ENCODE measurements around the gene DNAJB7. TPM values are rescaled to one million over a fixed set of nuclear protein-coding genes. Genes with fewer than 3 reads are reported as not detected.

The DNAJB7 gene
- total and polyA plus RNA-seq, 2 donors (not counting 1 experiment from before 2014, with no cell fraction given) = not detected

DNA sequence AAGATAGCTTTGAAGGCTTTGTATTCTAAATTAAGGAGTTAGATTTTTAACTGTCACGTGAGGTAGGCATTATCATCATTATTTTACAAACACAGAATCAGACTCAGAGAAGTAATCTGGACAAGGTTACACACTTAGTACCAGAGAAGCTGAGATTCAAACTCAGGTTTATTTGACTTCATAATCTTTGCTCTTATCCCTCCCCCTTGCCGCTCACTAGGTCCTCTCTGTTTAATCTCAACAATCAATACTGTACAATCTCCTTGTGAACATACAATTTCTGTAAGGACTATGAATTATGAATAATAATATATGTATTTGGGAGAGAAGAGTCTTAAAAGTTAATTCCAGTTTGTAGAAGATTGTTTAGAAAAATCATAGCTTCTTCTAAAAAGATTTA is 5.2 kb upstream of the DNAJB7 start:
- peaks cover 7% of the 10 kb centered on the region for H3K79me2 ChIP-seq (ENCODE audit: control insufficient read depth, insufficient read depth, low read length)
- H3K36me3 ChIP-seq (ENCODE audit: control insufficient read depth, insufficient read depth, low read length) = peaks cover 2% of the 10 kb centered on the region
- no peak overlapping the region for H3K9ac ChIP-seq (ENCODE audit: insufficient read depth, low read length)

GRCh38 chr22:40862537-40862936 is 624 bp upstream of the DNAJB7 start:
- no peak overlapping the region for H3K9ac ChIP-seq (ENCODE audit: insufficient read depth, low read length)
- peaks cover 42% of the 10 kb centered on the region for H3K79me2 ChIP-seq (ENCODE audit: control insufficient read depth, insufficient read depth, low read length)
- no peaks in the 10 kb centered on the region for H3K9me3 ChIP-seq (ENCODE audit: control insufficient read depth, insufficient read depth, low read depth, low read length)
- H3K4me3 ChIP-seq (replicated peaks in 1 of 4; ENCODE audit: control extremely low read depth in 1 of 4, insufficient read depth in 1 of 4, low read depth in 3 of 4, low read length in 4 of 4) = no peak overlapping the region
- no peaks in the 10 kb centered on the region for H3K36me3 ChIP-seq (ENCODE audit: control insufficient read depth, insufficient read depth, low read length)
- TF ChIP-seq EZH2 (IDR thresholded peaks at IDR 0.05; ENCODE audit: low read length, missing control alignments) (no peak), CTCF (conservative IDR thresholded peaks at IDR 0.05 in 1 of 2, IDR thresholded peaks at IDR 0.05 in 1 of 2; ENCODE audit: low read depth in 1 of 2, low read length in 2 of 2) (no peak)
- H3K27me3 ChIP-seq (ENCODE audit: control insufficient read depth, insufficient read depth, low read length) = no peaks in the 10 kb centered on the region
- no peaks in the 10 kb centered on the region for H4K20me1 ChIP-seq (ENCODE audit: control insufficient read depth, extremely low read depth, insufficient read depth, low read length)
- H3K4me2 ChIP-seq (ENCODE audit: extremely low read depth, insufficient read depth, low read length) = no peak overlapping the region
- H3K27ac ChIP-seq (ENCODE audit: insufficient read depth, low read length) = no peak overlapping the region
- H2AFZ ChIP-seq (ENCODE audit: low read length) = no peak overlapping the region
- DNase-seq (ENCODE audit: low read depth in 2 of 2) = no peak
- peaks cover 5% of the 10 kb centered on the region for H3K4me1 ChIP-seq (ENCODE audit: control insufficient read depth, extremely low read depth, insufficient read depth, low read length)

More for the DNA sequence above, 5.2 kb upstream of the DNAJB7 start:
- Histone ChIP-seq H3K27me3 (ENCODE audit: control insufficient read depth, insufficient read depth, low read length) (no peaks in the 10 kb centered on the region), H3K27ac (ENCODE audit: insufficient read depth, low read length) (no peak overlapping the region), H2AFZ (ENCODE audit: low read length) (no peak overlapping the region), H3K4me1 (ENCODE audit: control insufficient read depth, extremely low read depth, insufficient read depth, low read length) (peaks cover 2% of the 10 kb centered on the region), H3K4me3 (replicated peaks in 1 of 4; ENCODE audit: control extremely low read depth in 1 of 4, insufficient read depth in 1 of 4, low read depth in 3 of 4, low read length in 4 of 4) (no peak overlapping the region), H3K4me2 (ENCODE audit: extremely low read depth, insufficient read depth, low read length) (no peak overlapping the region), H4K20me1 (ENCODE audit: control insufficient read depth, extremely low read depth, insufficient read depth, low read length) (no peaks in the 10 kb centered on the region), H3K9me3 (ENCODE audit: control insufficient read depth, insufficient read depth, low read depth, low read length) (no peaks in the 10 kb centered on the region)
- no peak for TF ChIP-seq CTCF (conservative IDR thresholded peaks at IDR 0.05 in 1 of 2, IDR thresholded peaks at IDR 0.05 in 1 of 2; ENCODE audit: low read depth in 1 of 2, low read length in 2 of 2)
- no peak for TF ChIP-seq EZH2 (IDR thresholded peaks at IDR 0.05; ENCODE audit: low read length, missing control alignments)
- DNase-seq (ENCODE audit: low read depth in 2 of 2) = no peak

DNA sequence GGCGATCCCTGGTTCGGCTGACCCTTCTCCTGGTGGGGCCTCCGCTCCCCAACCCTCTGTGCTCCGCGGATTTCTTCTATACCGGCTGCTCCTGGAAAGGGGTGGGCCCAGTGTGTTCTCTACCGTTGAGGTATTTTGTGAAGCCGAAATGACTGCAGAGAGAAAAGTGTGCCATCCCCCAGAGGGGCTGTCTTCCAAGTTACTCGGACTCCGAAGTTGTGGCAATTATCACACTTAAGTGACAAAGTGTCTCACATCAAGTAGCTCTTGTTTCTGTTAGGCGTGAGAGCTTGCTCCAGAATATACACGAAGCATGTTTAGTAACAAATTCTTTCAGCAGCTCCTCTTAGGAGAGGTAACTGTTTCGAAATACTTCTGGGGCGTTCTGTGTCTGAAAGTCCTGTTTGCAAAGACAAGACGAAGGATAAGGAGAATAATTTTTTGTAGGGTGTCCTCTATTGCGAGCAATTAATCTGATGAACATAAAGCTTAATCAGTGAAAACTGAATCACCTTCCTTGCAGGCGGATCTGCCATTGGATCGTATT is 4.5 kb downstream of the DNAJB7 start:
- no peaks in the 10 kb centered on the region for H4K20me1 ChIP-seq (ENCODE audit: control insufficient read depth, extremely low read depth, insufficient read depth, low read length)
- H3K27ac ChIP-seq (ENCODE audit: insufficient read depth, low read length) = peak overlapping the region; percentile 93
- peak overlapping the region; percentile 89 for H3K9ac ChIP-seq (ENCODE audit: insufficient read depth, low read length)
- H2AFZ ChIP-seq (ENCODE audit: low read length) = peak overlapping the region; percentile 71
- TF ChIP-seq EZH2 (IDR thresholded peaks at IDR 0.05; ENCODE audit: low read length, missing control alignments) (no peak), CTCF (conservative IDR thresholded peaks at IDR 0.05 in 1 of 2, IDR thresholded peaks at IDR 0.05 in 1 of 2; ENCODE audit: low read depth in 1 of 2, low read length in 2 of 2) (no peak)
- H3K4me2 ChIP-seq (ENCODE audit: extremely low read depth, insufficient read depth, low read length) = peak overlapping the region; percentile 90
- no peaks in the 10 kb centered on the region for H3K36me3 ChIP-seq (ENCODE audit: control insufficient read depth, insufficient read depth, low read length)
- H3K4me1 ChIP-seq (ENCODE audit: control insufficient read depth, extremely low read depth, insufficient read depth, low read length) = peaks cover 3% of the 10 kb centered on the region
- no peaks in the 10 kb centered on the region for H3K27me3 ChIP-seq (ENCODE audit: control insufficient read depth, insufficient read depth, low read length)
- peak in 1 of 2 donors; percentile 2 for DNase-seq (ENCODE audit: low read depth in 2 of 2)
- peak overlapping the region; percentile 59 to 99 (median 74) for H3K4me3 ChIP-seq (replicated peaks in 1 of 4; ENCODE audit: control extremely low read depth in 1 of 4, insufficient read depth in 1 of 4, low read depth in 3 of 4, low read length in 4 of 4)
- H3K79me2 ChIP-seq (ENCODE audit: control insufficient read depth, insufficient read depth, low read length) = peaks cover 83% of the 10 kb centered on the region
- no peaks in the 10 kb centered on the region for H3K9me3 ChIP-seq (ENCODE audit: control insufficient read depth, insufficient read depth, low read depth, low read length)

All from fibroblast of lung (primary cell).